ENCODE results near the gene CISD3.

The CISD3 gene

DNA sequence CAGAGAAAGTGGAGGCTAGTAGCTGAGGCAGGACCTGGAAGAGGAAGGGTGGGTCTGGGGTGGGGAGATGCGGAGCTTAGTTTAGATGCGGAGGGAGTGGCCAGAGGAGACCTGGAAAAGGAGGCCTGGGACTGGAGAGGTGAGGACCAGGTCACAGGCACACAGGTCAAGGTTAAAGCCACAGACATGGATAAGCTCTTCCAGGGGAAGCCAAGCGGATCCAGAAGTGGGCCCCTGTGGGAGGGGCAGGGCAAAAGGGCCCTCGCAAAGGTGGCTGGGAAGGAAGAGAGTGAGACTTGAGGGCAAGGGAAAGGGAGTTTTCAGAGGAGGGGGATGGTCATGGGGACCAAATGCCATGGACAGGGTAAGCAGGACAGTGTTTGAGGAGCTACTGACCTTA, 39.0 kb upstream of the CISD3 start:
- TF ChIP-seq, protein P1, sequence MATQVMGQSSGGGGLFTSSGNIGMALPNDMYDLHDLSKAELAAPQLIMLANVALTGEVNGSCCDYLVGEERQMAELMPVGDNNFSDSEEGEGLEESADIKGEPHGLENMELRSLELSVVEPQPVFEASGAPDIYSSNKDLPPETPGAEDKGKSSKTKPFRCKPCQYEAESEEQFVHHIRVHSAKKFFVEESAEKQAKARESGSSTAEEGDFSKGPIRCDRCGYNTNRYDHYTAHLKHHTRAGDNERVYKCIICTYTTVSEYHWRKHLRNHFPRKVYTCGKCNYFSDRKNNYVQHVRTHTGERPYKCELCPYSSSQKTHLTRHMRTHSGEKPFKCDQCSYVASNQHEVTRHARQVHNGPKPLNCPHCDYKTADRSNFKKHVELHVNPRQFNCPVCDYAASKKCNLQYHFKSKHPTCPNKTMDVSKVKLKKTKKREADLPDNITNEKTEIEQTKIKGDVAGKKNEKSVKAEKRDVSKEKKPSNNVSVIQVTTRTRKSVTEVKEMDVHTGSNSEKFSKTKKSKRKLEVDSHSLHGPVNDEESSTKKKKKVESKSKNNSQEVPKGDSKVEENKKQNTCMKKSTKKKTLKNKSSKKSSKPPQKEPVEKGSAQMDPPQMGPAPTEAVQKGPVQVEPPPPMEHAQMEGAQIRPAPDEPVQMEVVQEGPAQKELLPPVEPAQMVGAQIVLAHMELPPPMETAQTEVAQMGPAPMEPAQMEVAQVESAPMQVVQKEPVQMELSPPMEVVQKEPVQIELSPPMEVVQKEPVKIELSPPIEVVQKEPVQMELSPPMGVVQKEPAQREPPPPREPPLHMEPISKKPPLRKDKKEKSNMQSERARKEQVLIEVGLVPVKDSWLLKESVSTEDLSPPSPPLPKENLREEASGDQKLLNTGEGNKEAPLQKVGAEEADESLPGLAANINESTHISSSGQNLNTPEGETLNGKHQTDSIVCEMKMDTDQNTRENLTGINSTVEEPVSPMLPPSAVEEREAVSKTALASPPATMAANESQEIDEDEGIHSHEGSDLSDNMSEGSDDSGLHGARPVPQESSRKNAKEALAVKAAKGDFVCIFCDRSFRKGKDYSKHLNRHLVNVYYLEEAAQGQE (IDR thresholded peaks at IDR 0.05; ENCODE audit: insufficient read depth in 1 of 2, low read depth in 2 of 2, low read length in 2 of 2) = no peak
- TF ChIP-seq FOXP2 (optimal IDR thresholded peaks at IDR 0.05; ENCODE audit: borderline replicate concordance, extremely low read depth, extremely low read length, insufficient read depth) (no peak), POLR2AphosphoS5 (IDR thresholded peaks at IDR 0.05; ENCODE audit: low read depth, low read length) (no peak), SIN3A (IDR thresholded peaks at IDR 0.05; ENCODE audit: borderline replicate concordance, insufficient read depth, low read length) (no peak), TAF1 (IDR thresholded peaks at IDR 0.05; ENCODE audit: borderline replicate concordance, insufficient read depth, low read length) (no peak)

DNA sequence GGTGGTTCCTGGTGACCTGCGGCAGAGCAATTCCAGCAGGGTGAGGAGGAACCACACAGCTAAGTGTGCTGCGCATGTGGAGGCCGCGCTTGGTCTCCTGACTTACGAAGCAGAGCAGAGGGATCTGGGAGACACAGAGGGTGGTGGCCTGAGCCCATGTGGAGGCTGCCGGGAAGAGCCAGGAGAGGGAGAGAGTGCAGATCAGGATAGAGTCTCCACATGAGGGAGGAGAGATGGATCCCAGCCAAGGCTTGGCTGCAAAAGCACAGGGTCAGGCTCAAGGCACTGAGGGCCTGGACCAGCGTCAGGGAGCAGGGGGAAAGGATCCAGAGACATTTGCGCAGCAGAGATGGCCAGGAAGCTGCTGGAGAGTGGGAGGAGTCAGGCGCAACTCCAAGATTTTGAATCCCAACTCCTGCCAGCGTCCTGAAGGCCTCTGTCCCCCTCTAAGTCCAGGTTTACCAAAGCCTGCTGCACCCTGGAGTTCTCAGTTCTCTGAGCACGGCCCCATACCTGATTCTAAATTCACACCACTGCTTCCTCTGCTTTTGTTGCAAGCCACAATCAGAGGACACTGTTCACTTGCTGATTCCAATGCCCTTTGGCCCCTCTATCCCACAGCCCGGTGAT, 36.3 kb upstream of the CISD3 start:
- TF ChIP-seq, protein P1 (IDR thresholded peaks at IDR 0.05; ENCODE audit: insufficient read depth in 1 of 2, low read depth in 2 of 2, low read length in 2 of 2) = no peak
- TF ChIP-seq FOXP2 (optimal IDR thresholded peaks at IDR 0.05; ENCODE audit: borderline replicate concordance, extremely low read depth, extremely low read length, insufficient read depth) (peak; percentile 30), POLR2AphosphoS5 (IDR thresholded peaks at IDR 0.05; ENCODE audit: low read depth, low read length) (peak; percentile 66), SIN3A (IDR thresholded peaks at IDR 0.05; ENCODE audit: borderline replicate concordance, insufficient read depth, low read length) (no peak), TAF1 (IDR thresholded peaks at IDR 0.05; ENCODE audit: borderline replicate concordance, insufficient read depth, low read length) (peak; percentile 17; the same call in 1 of the 2 replicates)

DNA sequence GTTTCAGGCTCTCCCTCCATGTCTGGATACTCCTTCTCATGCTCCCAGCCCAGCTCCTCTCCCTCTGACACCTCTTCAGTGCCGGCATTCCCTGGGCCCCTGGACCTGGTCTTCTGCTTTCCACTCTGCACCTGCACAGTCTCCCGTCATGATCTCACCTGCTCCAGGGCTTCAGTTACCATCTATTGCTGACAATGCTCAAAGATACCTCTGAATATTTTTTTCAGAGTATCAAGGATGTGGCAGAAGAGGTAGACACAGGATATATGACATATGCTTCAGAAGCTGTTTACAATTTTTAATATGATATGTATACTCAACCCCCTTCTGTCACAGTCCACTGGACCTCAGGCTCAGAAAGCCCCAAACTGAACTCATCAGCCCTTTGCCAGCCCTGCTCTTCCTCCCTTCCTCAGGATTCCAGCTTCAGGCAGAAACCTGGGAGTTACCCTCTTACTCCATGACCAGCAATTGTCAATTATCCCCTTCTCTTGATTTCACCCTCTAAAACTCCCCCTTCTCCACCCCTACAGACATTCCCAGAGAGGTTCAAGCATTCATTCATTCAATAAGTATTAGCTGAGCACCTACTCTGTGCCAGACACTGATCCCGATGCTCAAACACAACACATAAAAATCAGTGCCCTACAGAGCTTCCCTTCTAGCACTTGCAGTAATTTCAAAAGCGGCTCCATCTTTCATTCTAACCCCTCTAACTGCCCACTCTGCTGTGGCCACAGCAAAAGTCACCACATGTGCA, 32.9 kb upstream of the CISD3 start:
- TF ChIP-seq TAF1 (IDR thresholded peaks at IDR 0.05; ENCODE audit: borderline replicate concordance, insufficient read depth, low read length) = no peak
- TF ChIP-seq POLR2AphosphoS5 (IDR thresholded peaks at IDR 0.05; ENCODE audit: low read depth, low read length) = no peak
- TF ChIP-seq, protein P1 (IDR thresholded peaks at IDR 0.05; ENCODE audit: insufficient read depth in 1 of 2, low read depth in 2 of 2, low read length in 2 of 2) = no peak
- no peak for TF ChIP-seq SIN3A (IDR thresholded peaks at IDR 0.05; ENCODE audit: borderline replicate concordance, insufficient read depth, low read length)
- no peak for TF ChIP-seq FOXP2 (optimal IDR thresholded peaks at IDR 0.05; ENCODE audit: borderline replicate concordance, extremely low read depth, extremely low read length, insufficient read depth)

DNA sequence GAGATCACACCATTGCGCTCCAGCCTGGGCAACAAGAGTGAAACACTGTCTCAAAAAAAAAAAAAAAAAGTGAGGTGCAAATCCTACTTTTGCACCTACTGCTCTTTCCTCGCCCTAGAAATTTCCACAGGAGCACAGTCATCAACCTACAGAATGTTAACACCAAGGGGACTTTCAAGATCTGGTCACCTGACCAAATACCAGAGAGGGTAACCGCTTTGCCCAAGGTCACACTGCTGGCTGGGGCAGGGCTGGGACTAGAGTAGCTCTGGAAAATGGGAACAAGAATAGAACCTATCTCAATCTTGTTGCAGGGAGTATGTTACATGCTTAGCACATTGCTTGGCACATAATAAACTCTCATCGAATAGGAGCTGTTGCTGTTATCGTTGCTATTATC, 31.4 kb upstream of the CISD3 start:
- TF ChIP-seq POLR2AphosphoS5 (IDR thresholded peaks at IDR 0.05; ENCODE audit: low read depth, low read length) (no peak), TAF1 (IDR thresholded peaks at IDR 0.05; ENCODE audit: borderline replicate concordance, insufficient read depth, low read length) (no peak), FOXP2 (optimal IDR thresholded peaks at IDR 0.05; ENCODE audit: borderline replicate concordance, extremely low read depth, extremely low read length, insufficient read depth) (no peak), SIN3A (IDR thresholded peaks at IDR 0.05; ENCODE audit: borderline replicate concordance, insufficient read depth, low read length) (no peak)
- TF ChIP-seq, protein P1 (IDR thresholded peaks at IDR 0.05; ENCODE audit: insufficient read depth in 1 of 2, low read depth in 2 of 2, low read length in 2 of 2) = no peak
